Measurements from ENCODE around the gene NTN5. TPM values are rescaled to one million over a fixed set of nuclear protein-coding genes. Genes with fewer than 3 reads are reported as not detected.

Gene NTN5
- total and polyA plus RNA-seq, 11 donors: 0.11 to 0.42 (median 0.16) TPM; not detected in 7

- H3K36me3 ChIP-seq: peaks cover 2 to 32% (median 27%) of the 10 kb centered on the region in 9 donors
- H3K9me3 ChIP-seq: no peaks in the 10 kb centered on the region
- intact Hi-C loops (cut with DNase I): loop anchor here in 1 of 10 donors (10.0 kb wide), 1 partner anchor 229 kb away; no protein-coding TSS in a partner anchor
- 61 to 65% (median 63%) methylated on average over 12 to 13 of the region's 13 CpGs for WGBS, 4 donors
- no peak for ATAC-seq
- TF ChIP-seq POLR2A (IDR thresholded peaks at IDR 0.05) (no peak), CTCF (IDR thresholded peaks at IDR 0.05) (no peak)
- DNase-seq: no peak
- H3K27ac ChIP-seq: no peak overlapping the region
- no peak overlapping the region for H3K4me3 ChIP-seq
- H3K4me1 ChIP-seq: peaks cover 10 to 30% (median 17%) of the 10 kb centered on the region in 12 donors
- peaks cover 0 to 2% (median 0%) of the 10 kb centered on the region in 9 donors for H3K27me3 ChIP-seq
Observed at GRCh38 chr19:48613852-48614435, 58.9 kb downstream of the NTN5 start.

GRCh38 chr19:48613024-48613851 is 59.6 kb downstream of the NTN5 start:
- no peaks in the 10 kb centered on the region for H3K27me3 ChIP-seq
- peaks cover 2 to 32% (median 27%) of the 10 kb centered on the region in 9 donors for H3K36me3 ChIP-seq
- H3K4me1 ChIP-seq: peaks cover 8 to 29% (median 15%) of the 10 kb centered on the region in 12 donors
- TF ChIP-seq POLR2A (IDR thresholded peaks at IDR 0.05) (no peak), CTCF (IDR thresholded peaks at IDR 0.05) (no peak)
- no peak overlapping the region for H3K27ac ChIP-seq
- 70 to 84% (median 77%) methylated on average over 16 to 39 of the region's 39 CpGs for WGBS, 4 donors
- ATAC-seq (peak in 2 of 4 donors; percentile 4), DNase-seq (no peak)
- intact Hi-C loops (cut with DNase I): loop anchor here in 1 of 10 donors (10.0 kb wide), 1 partner anchor 228 kb away; no protein-coding TSS in a partner anchor
- H3K9me3 ChIP-seq: no peaks in the 10 kb centered on the region
- H3K4me3 ChIP-seq: no peak overlapping the region

- ATAC-seq (no peak), DNase-seq (no peak)
- H3K27me3 ChIP-seq: no peaks in the 10 kb centered on the region
- H3K27ac ChIP-seq: no peak overlapping the region
- intact Hi-C loops (cut with DNase I): loop anchor here in 1 of 10 donors (10.0 kb wide), 1 partner anchor 227 kb away; no protein-coding TSS in a partner anchor
- peaks cover 0 to 15% (median 2%) of the 10 kb centered on the region in 12 donors for H3K4me1 ChIP-seq
- TF ChIP-seq POLR2A (IDR thresholded peaks at IDR 0.05) (no peak), CTCF (IDR thresholded peaks at IDR 0.05) (no peak)
- 88 to 89% (median 88%) methylated on average over 14 of the region's 14 CpGs for WGBS, 4 donors
- H3K4me3 ChIP-seq: no peak overlapping the region
- H3K36me3 ChIP-seq: peaks cover 2 to 22% (median 20%) of the 10 kb centered on the region in 9 donors
- no peaks in the 10 kb centered on the region for H3K9me3 ChIP-seq
Observed at GRCh38 chr19:48611872-48612271, 60.9 kb downstream of the NTN5 start.

Other genes with a start within 250 kb of the NTN5 start
- 10 to 100 TPM; 13.9 to 24.7 (median 19.0) TPM for gene GRWD1, start 227.0 kb downstream of the NTN5 start, total RNA-seq
- gene GRWD1, start 227.0 kb downstream of the NTN5 start, polyA plus RNA-seq: 10 to 100 TPM in 1 of 2 donors, 1 to 10 TPM in 1; 5.1 to 35.4 TPM
- gene KCNJ14, start 217.4 kb downstream of the NTN5 start, total RNA-seq: 1 to 10 TPM in 1 of 9 donors, under 1 TPM in 8; 0.20 to 2.0 (median 0.40) TPM
- gene KCNJ14, start 217.4 kb downstream of the NTN5 start, polyA plus RNA-seq: under 1 TPM; 0.23 to 0.83 TPM
- 10 to 100 TPM; 12.3 to 47.3 (median 31.0) TPM for gene CYTH2, start 203.6 kb downstream of the NTN5 start, total RNA-seq
- 10 to 100 TPM; 21.0 to 55.3 TPM for gene CYTH2, start 203.6 kb downstream of the NTN5 start, polyA plus RNA-seq
- gene LMTK3, start 161.2 kb downstream of the NTN5 start, total RNA-seq: 1 to 10 TPM in 6 of 9 donors, under 1 TPM in 3; 0.50 to 1.9 (median 1.4) TPM
- under 1 TPM; 0.19 to 0.99 TPM for gene LMTK3, start 161.2 kb downstream of the NTN5 start, polyA plus RNA-seq
- gene SULT2B1, start 120.8 kb downstream of the NTN5 start, total RNA-seq: under 1 TPM in 1 of 9 donors, not detected in 8; 0.45 TPM
- gene SULT2B1, start 120.8 kb downstream of the NTN5 start, polyA plus RNA-seq: under 1 TPM in 1 of 2 donors, not detected in 1; 0.19 TPM
- not detected for gene SPACA4, start 66.3 kb downstream of the NTN5 start, total RNA-seq
- gene SPACA4, start 66.3 kb downstream of the NTN5 start, polyA plus RNA-seq: not detected
- not detected for gene FAM83E, start 57.9 kb downstream of the NTN5 start, total RNA-seq
- gene FAM83E, start 57.9 kb downstream of the NTN5 start, polyA plus RNA-seq: under 1 TPM in 1 of 2 donors, not detected in 1; 0.14 TPM
- gene RPL18, start 53.8 kb downstream of the NTN5 start, total RNA-seq: 100 to 1,000 TPM; 470 to 877 (median 692) TPM
- 1,000 to 10,000 TPM; 1,040 to 1,773 TPM for gene RPL18, start 53.8 kb downstream of the NTN5 start, polyA plus RNA-seq
- gene SPHK2, start 53.5 kb downstream of the NTN5 start, total RNA-seq: 10 to 100 TPM in 2 of 9 donors, 1 to 10 TPM in 7; 5.6 to 13.1 (median 8.6) TPM
- 10 to 100 TPM; 10.3 to 11.0 TPM for gene SPHK2, start 53.5 kb downstream of the NTN5 start, polyA plus RNA-seq
- 10 to 100 TPM in 5 of 9 donors, 1 to 10 TPM in 4; 1.4 to 34.2 (median 12.5) TPM for gene DBP, start 35.6 kb downstream of the NTN5 start, total RNA-seq
- 10 to 100 TPM in 1 of 2 donors, 1 to 10 TPM in 1; 3.9 to 11.6 TPM for gene DBP, start 35.6 kb downstream of the NTN5 start, polyA plus RNA-seq
- 10 to 100 TPM in 1 of 9 donors, 1 to 10 TPM in 8; 2.2 to 14.6 (median 5.8) TPM for gene CA11, start 26.8 kb downstream of the NTN5 start, total RNA-seq
- gene CA11, start 26.8 kb downstream of the NTN5 start, polyA plus RNA-seq: 10 to 100 TPM in 1 of 2 donors, 1 to 10 TPM in 1; 3.4 to 14.8 TPM
- gene FUT2, start 23.0 kb upstream of the NTN5 start, total RNA-seq: under 1 TPM in 1 of 9 donors, not detected in 8; 0.14 TPM
- under 1 TPM in 1 of 2 donors, not detected in 1; 0.19 TPM for gene FUT2, start 23.0 kb upstream of the NTN5 start, polyA plus RNA-seq
- 1 to 10 TPM in 7 of 9 donors, under 1 TPM in 2; 0.65 to 5.5 (median 1.7) TPM for gene MAMSTR, start 46.7 kb upstream of the NTN5 start, total RNA-seq
- 1 to 10 TPM; 2.0 to 3.7 TPM for gene MAMSTR, start 46.7 kb upstream of the NTN5 start, polyA plus RNA-seq
- 10 to 100 TPM; 10.0 to 28.1 (median 15.3) TPM for gene RASIP1, start 67.6 kb upstream of the NTN5 start, total RNA-seq
- gene RASIP1, start 67.6 kb upstream of the NTN5 start, polyA plus RNA-seq: 10 to 100 TPM; 14.6 to 15.7 TPM
- under 1 TPM; 0.13 to 0.56 (median 0.42) TPM for gene IZUMO1, start 73.9 kb upstream of the NTN5 start, total RNA-seq
- under 1 TPM; 0.53 to 0.93 TPM for gene IZUMO1, start 73.9 kb upstream of the NTN5 start, polyA plus RNA-seq
- gene FUT1, start 79.6 kb upstream of the NTN5 start, total RNA-seq: 1 to 10 TPM; 1.8 to 6.2 (median 2.7) TPM
- gene FUT1, start 79.6 kb upstream of the NTN5 start, polyA plus RNA-seq: 1 to 10 TPM; 2.3 to 3.0 TPM
- gene FGF21, start 82.5 kb upstream of the NTN5 start, total RNA-seq: not detected
- not detected for gene FGF21, start 82.5 kb upstream of the NTN5 start, polyA plus RNA-seq
- 100 to 1,000 TPM in 1 of 9 donors, 10 to 100 TPM in 8; 39.8 to 103 (median 61.7) TPM for gene BCAT2, start 138.0 kb upstream of the NTN5 start, total RNA-seq
- gene BCAT2, start 138.0 kb upstream of the NTN5 start, polyA plus RNA-seq: 10 to 100 TPM; 62.5 to 84.7 TPM
- gene HSD17B14, start 163.5 kb upstream of the NTN5 start, total RNA-seq: 1 to 10 TPM in 8 of 9 donors, not detected in 1; 1.2 to 5.4 (median 3.3) TPM
- gene HSD17B14, start 163.5 kb upstream of the NTN5 start, polyA plus RNA-seq: 1 to 10 TPM; 1.6 to 2.7 TPM
- 10 to 100 TPM in 8 of 9 donors, 1 to 10 TPM in 1; 7.5 to 66.9 (median 24.8) TPM for gene PLEKHA4, start 195.6 kb upstream of the NTN5 start, total RNA-seq
- gene PLEKHA4, start 195.6 kb upstream of the NTN5 start, polyA plus RNA-seq: 10 to 100 TPM; 28.6 to 32.0 TPM
- gene PPP1R15A, start 199.4 kb upstream of the NTN5 start, total RNA-seq: 10 to 100 TPM; 51.7 to 88.2 (median 62.6) TPM
- 100 to 1,000 TPM in 1 of 2 donors, 10 to 100 TPM in 1; 86.6 to 181 TPM for gene PPP1R15A, start 199.4 kb upstream of the NTN5 start, polyA plus RNA-seq
- 1 to 10 TPM in 1 of 9 donors, under 1 TPM in 5, not detected in 3; 0.21 to 1.1 (median 0.32) TPM for gene TULP2, start 225.7 kb upstream of the NTN5 start, total RNA-seq
- gene TULP2, start 225.7 kb upstream of the NTN5 start, polyA plus RNA-seq: under 1 TPM in 1 of 2 donors, not detected in 1; 0.26 TPM
- gene NUCB1, start 227.3 kb upstream of the NTN5 start, total RNA-seq: 100 to 1,000 TPM; 200 to 428 (median 286) TPM
- gene NUCB1, start 227.3 kb upstream of the NTN5 start, polyA plus RNA-seq: 100 to 1,000 TPM; 179 to 384 TPM

Data from heart left ventricle (tissue), 16 donors.